ENCODE data around the gene CACNG6.

CACNG6 gene

DNA sequence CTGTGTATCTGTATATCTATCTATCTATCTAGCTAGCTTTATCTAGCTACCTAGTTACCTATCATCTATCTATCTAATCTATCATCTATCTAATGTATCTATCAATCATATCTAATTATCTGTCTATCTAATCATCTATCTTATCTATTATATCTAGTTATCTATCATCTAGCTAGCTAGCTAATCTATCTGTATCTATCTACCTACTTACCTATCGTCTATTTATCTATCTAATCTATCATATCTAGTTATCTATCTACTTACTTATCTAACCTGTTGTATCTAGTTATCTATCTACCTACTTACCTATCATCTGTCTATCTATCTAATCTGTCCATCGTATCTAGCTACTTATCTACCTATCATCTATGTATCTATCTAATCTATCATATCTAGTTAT, 54.3 kb downstream of the CACNG6 start:
- no peak for DNase-seq (ENCODE audit: low read depth in 2 of 2)

DNA sequence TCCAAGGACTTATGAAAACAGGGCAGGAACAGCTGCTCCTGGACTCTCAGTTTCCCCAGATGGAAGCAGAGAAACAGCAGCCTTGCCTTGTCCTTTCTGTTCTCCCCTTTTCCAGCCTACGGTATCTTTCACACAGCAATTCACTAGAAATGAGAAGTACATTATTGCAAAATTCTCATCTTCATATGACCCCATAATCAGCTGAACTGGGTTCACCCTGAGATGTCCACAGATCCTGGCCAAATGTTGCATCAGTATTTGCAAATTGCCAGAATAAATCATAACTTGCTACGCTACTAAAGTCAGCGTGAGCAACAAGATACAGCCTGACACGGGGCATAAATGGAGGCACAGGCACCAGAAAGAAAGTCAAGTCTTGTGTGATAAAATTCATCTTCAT, 56.2 kb downstream of the CACNG6 start:
- DNase-seq (ENCODE audit: low read depth in 2 of 2): no peak
